ENCODE measurements around the gene KIF6.

The KIF6 gene

GRCh38 chr6:39664173-39664572 is 61.0 kb downstream of the KIF6 start:
- TF ChIP-seq HDGF (IDR thresholded peaks at IDR 0.05; ENCODE audit: borderline replicate concordance) (no peak), PKNOX1 (IDR thresholded peaks at IDR 0.05) (no peak)
- ChIA-PET POLR2A (no interaction called here), CTCF (no interaction called here)
- DNase-seq (ENCODE audit: extremely low spot score), result no peak

DNA sequence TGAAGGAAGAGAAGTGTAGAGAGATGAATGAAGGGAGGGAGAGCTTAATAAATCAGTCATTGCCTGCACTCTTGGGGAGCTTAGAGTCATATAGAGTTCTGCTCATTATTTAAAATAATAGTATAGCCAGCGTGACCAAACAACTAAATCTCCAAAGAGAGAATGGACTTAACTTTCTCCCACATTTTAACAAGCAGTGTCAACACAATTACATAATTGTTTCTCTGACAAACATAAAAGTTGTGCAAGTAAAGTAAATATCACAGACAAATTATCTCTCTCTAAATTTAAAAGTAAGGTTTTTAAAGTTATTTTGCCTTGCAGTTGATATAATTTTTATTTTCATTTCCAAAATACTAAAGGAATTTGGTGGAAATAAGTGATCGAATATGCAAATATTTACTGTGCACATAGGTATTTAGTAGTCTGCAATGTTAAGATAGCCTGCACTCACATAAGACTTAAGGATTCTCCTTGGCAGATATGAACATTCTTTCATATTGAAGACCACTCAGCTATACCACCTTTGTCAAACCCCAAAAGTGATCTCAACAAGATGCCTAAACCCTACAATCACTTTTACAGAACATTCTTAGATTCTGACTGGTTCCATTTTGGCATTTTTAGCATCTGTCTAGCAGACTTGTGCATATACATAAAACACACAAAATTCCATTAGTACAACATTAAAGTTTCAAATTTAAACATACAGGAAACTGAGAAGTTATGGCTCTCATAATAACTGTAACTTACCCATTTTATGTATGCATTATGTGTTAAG is 67.7 kb downstream of the KIF6 start:
- CTCF ChIA-PET, result no interaction called here
- TF ChIP-seq FOXA1 (IDR thresholded peaks at IDR 0.05), result no peak
- no peak for TF ChIP-seq ZNF384 (IDR thresholded peaks at IDR 0.05)
- TF ChIP-seq LEF1 (IDR thresholded peaks at IDR 0.05; ENCODE audit: borderline replicate concordance), result no peak
- no peak for TF ChIP-seq FOXM1 (IDR thresholded peaks at IDR 0.05; ENCODE audit: borderline replicate concordance)
- TF ChIP-seq HDGF (IDR thresholded peaks at IDR 0.05; ENCODE audit: borderline replicate concordance), result no peak
- no peak for TF ChIP-seq L3MBTL2 (conservative IDR thresholded peaks at IDR 0.05)
- TF ChIP-seq CTBP1 (IDR thresholded peaks at IDR 0.05; ENCODE audit: borderline replicate concordance), result no peak
- TF ChIP-seq NFRKB (IDR thresholded peaks at IDR 0.05), result no peak
- no peak for TF ChIP-seq SP1 (IDR thresholded peaks at IDR 0.05)
- TF ChIP-seq TARDBP (IDR thresholded peaks at IDR 0.05), result no peak
- no peak for TF ChIP-seq BHLHE40 (IDR thresholded peaks at IDR 0.05; ENCODE audit: borderline replicate concordance)
- TF ChIP-seq SUZ12 (IDR thresholded peaks at IDR 0.05), result no peak
- TF ChIP-seq PKNOX1 (IDR thresholded peaks at IDR 0.05), result no peak
- POLR2A ChIA-PET, result no interaction called here
- no peak for DNase-seq (ENCODE audit: extremely low spot score)

DNA sequence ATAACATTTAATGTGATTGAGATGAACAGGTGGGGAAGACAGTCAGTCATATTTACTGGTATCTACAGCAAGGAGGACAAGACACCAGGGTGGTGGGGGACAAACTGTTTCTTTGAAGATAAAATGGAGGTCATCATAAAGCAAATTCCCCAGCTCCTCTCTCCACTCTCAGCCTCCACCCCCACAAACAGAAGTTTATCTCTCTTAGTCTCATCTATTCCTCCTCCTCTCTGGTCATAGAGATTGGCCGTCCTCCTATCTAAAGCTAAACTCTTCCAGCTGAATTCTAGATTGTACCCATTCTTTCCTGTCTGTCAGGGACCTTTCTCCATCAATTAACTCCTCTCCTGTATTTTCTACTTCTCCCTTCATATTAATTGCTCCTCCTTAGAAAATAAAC is 71.1 kb downstream of the KIF6 start:
- TF ChIP-seq CTBP1 (IDR thresholded peaks at IDR 0.05; ENCODE audit: borderline replicate concordance) (no peak), HDGF (IDR thresholded peaks at IDR 0.05; ENCODE audit: borderline replicate concordance) (no peak), PKNOX1 (IDR thresholded peaks at IDR 0.05) (no peak), ZNF384 (IDR thresholded peaks at IDR 0.05) (no peak), FOXM1 (IDR thresholded peaks at IDR 0.05; ENCODE audit: borderline replicate concordance) (no peak), BHLHE40 (IDR thresholded peaks at IDR 0.05; ENCODE audit: borderline replicate concordance) (no peak)
- ChIA-PET CTCF (no interaction called here), POLR2A (no interaction called here)
- no peak for DNase-seq (ENCODE audit: extremely low spot score)

GRCh38 chr6:39653612-39654011 is 71.6 kb downstream of the KIF6 start:
- POLR2A ChIA-PET, result no interaction called here
- DNase-seq (ENCODE audit: extremely low spot score), result no peak
- TF ChIP-seq SUZ12 (IDR thresholded peaks at IDR 0.05) (no peak), PKNOX1 (IDR thresholded peaks at IDR 0.05) (no peak), TARDBP (IDR thresholded peaks at IDR 0.05) (no peak), FOXA1 (IDR thresholded peaks at IDR 0.05) (no peak), L3MBTL2 (conservative IDR thresholded peaks at IDR 0.05) (no peak), ELF4 (IDR thresholded peaks at IDR 0.05) (no peak), FOXK2 (IDR thresholded peaks at IDR 0.05) (no peak), BHLHE40 (IDR thresholded peaks at IDR 0.05; ENCODE audit: borderline replicate concordance) (no peak), HDGF (IDR thresholded peaks at IDR 0.05; ENCODE audit: borderline replicate concordance) (no peak), FOXM1 (IDR thresholded peaks at IDR 0.05; ENCODE audit: borderline replicate concordance) (no peak), LEF1 (IDR thresholded peaks at IDR 0.05; ENCODE audit: borderline replicate concordance) (no peak), SP1 (IDR thresholded peaks at IDR 0.05) (no peak), ARNT (IDR thresholded peaks at IDR 0.05) (no peak), NFRKB (IDR thresholded peaks at IDR 0.05) (no peak), ZNF384 (IDR thresholded peaks at IDR 0.05) (no peak), CTBP1 (IDR thresholded peaks at IDR 0.05; ENCODE audit: borderline replicate concordance) (no peak)
- CTCF ChIA-PET, result no interaction called here

DNA sequence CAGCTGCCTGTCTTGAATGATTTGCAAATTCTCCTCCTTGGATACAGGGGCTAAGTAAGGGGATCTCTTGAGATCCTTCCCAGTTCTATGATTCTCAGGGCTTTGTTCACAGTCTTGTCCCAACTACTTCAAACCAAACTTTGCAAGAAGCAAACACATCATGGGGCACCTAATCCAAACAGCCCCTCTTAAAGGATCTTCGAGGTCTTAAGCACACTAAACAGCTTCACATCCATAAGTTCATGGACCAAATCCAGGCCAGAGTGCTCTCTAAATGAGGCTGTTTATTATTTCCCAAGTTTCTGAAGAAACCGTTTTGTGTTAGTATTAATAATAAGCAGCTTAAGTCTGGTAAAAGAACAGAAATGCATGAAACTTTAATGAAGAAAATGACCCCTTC is 75.2 kb downstream of the KIF6 start:
- CTCF ChIA-PET, result no interaction called here
- no peak for TF ChIP-seq NFRKB (IDR thresholded peaks at IDR 0.05)
- TF ChIP-seq FOXA1 (IDR thresholded peaks at IDR 0.05), result no peak
- TF ChIP-seq TARDBP (IDR thresholded peaks at IDR 0.05), result no peak
- TF ChIP-seq FOXM1 (IDR thresholded peaks at IDR 0.05; ENCODE audit: borderline replicate concordance), result no peak
- no peak for TF ChIP-seq FOXK2 (IDR thresholded peaks at IDR 0.05)
- TF ChIP-seq HDGF (IDR thresholded peaks at IDR 0.05; ENCODE audit: borderline replicate concordance), result no peak
- TF ChIP-seq ZNF384 (IDR thresholded peaks at IDR 0.05), result no peak
- TF ChIP-seq L3MBTL2 (conservative IDR thresholded peaks at IDR 0.05), result no peak
- no peak for TF ChIP-seq SUZ12 (IDR thresholded peaks at IDR 0.05)
- no peak for TF ChIP-seq BHLHE40 (IDR thresholded peaks at IDR 0.05; ENCODE audit: borderline replicate concordance)
- POLR2A ChIA-PET, result no interaction called here
- DNase-seq (ENCODE audit: extremely low spot score), result no peak
